GM10248 (cell line): ENCODE data around the gene FRMD4B.

Source experiments
- CTCF ChIA-PET: fragments of 300-600 bp; sonication (Branson Sonifier 250); formaldehyde crosslinking; extraction: SDS; loops from one replicate; lab custom pipeline; 2021; ENCODE audit warnings: antibody characterized with exemption; lab: Yijun Ruan, JAX
- POLR2A ChIA-PET: fragments of 350-650 bp; sonication (Branson Sonifier 250); formaldehyde crosslinking; extraction: SDS; loops from one replicate; lab custom pipeline; 2020; ENCODE audit warnings: antibody characterized with exemption; lab: Yijun Ruan, JAX
- DNase-seq: peaks from one replicate; pipeline ENCODE4 v3.0.0; 2012; ENCODE audit errors: extremely low spot score
- TF ChIP-seq, protein P1 (sequence below): IDR thresholded peaks from 2 replicates; pipeline ENCODE4 v1.5.1; 2012; ENCODE audit warnings: mild to moderate bottlenecking, low read depth; ENCODE audit errors: extremely low read depth, missing control alignments, control extremely low read depth

Gene FRMD4B

GRCh38 chr3:69126999-69127398 lies 258.9 kb downstream of the FRMD4B start:
- no peak for DNase-seq
- CTCF ChIA-PET, result interaction anchor here (1.0 to 3.3 kb wide), 9 partner anchors 9 to 545 kb away, joined by 3 to 14 read pairs (median 4); no protein-coding TSS in a partner anchor
- POLR2A ChIA-PET, result no interaction called here
- TF ChIP-seq, protein P1, sequence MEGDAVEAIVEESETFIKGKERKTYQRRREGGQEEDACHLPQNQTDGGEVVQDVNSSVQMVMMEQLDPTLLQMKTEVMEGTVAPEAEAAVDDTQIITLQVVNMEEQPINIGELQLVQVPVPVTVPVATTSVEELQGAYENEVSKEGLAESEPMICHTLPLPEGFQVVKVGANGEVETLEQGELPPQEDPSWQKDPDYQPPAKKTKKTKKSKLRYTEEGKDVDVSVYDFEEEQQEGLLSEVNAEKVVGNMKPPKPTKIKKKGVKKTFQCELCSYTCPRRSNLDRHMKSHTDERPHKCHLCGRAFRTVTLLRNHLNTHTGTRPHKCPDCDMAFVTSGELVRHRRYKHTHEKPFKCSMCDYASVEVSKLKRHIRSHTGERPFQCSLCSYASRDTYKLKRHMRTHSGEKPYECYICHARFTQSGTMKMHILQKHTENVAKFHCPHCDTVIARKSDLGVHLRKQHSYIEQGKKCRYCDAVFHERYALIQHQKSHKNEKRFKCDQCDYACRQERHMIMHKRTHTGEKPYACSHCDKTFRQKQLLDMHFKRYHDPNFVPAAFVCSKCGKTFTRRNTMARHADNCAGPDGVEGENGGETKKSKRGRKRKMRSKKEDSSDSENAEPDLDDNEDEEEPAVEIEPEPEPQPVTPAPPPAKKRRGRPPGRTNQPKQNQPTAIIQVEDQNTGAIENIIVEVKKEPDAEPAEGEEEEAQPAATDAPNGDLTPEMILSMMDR, result no peak

DNA sequence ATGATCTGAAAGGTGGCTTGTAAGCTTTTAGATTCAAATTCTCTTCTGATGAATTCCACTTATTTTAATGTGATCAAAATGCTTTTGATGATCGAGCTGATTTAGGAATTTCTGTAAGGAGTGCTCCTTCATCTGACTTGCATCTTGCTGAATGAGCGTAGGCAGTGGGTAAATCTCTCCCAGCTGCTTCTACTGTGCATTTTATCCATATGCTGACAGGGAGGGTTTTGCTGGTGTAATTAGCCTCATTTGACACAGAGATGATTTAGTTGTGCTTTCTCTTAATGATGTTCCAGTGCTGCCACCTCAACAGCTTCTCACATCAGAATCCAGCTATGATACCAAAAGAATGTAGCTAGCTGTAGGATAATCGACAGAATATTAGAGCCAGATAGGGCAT lies 259.7 kb downstream of the FRMD4B start:
- ChIA-PET CTCF (interaction anchor here (1.0 to 3.3 kb wide), 11 partner anchors 9 to 546 kb away, joined by 3 to 14 read pairs (median 4); no protein-coding TSS in a partner anchor), POLR2A (no interaction called here)
- DNase-seq, result no peak
- TF ChIP-seq, protein P1, result no peak

DNA sequence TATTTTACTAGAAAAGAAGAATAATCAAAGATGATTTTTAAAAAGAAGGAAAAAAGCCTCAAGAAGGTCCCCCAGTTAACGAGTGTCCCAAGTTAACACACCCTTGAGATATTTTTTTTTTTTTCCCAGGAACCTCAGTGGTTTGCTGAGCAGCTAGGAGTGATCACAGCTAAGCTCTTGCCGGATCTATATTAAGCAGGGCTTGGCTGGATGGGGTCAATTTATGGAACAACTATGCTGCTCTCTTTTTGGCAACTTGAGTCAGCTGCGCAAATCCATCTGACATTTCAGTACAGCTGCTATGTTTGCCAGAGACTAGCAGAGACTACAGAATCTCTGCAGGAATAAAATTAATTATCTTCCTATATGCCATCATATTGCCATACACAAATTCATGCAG lies 263.5 kb downstream of the FRMD4B start, which contains the start of gene LMOD3:
LMOD3 (minus strand) TSS at position 193 of the 400 bp plus-strand sequence. CDS start 209 bp downstream, outside the sequence.
- ChIA-PET POLR2A (interaction anchor here (0.5 to 0.6 kb wide), 2 partner anchors 10 to 149 kb away, joined by 3 to 4 read pairs; no protein-coding TSS in a partner anchor), CTCF (interaction anchor here (1.0 to 3.9 kb wide), 3 partner anchors 40 to 303 kb away, joined by 3 to 26 read pairs (median 3); no protein-coding TSS in a partner anchor)
- TF ChIP-seq, protein P1, result no peak

DNA sequence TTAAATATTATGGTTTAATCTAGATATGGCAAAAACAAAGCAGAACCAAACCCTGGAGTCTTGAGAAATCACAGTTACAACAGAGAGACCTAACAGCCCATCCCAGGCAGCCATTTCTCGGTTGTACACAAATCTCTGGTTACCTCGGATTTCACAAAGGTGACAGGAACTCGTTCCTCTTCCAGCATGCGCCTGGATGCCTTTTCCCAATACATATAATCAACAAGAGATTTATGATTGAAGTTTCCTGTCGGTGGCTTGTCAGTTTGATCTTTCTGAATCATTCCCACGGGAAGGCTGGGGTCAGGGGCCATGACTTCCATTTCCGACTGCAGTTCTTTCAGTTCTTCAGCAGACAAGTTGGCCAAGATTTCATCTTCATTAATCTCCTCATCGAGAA lies 263.9 kb downstream of the FRMD4B start:
- TF ChIP-seq, protein P1, result no peak
- no peak for DNase-seq
- POLR2A ChIA-PET, result no interaction called here
- CTCF ChIA-PET, result interaction anchor here (1.0 to 5.4 kb wide), 24 partner anchors 10 to 548 kb away, joined by 3 to 53 read pairs (median 6); no protein-coding TSS in a partner anchor

More for the DNA sequence above, 263.5 kb downstream of the FRMD4B start, which contains the start of gene LMOD3:
- DNase-seq, result no peak

GRCh38 chr3:69121513-69121912 lies 264.4 kb downstream of the FRMD4B start:
- CTCF ChIA-PET, result interaction anchor here (0.6 to 5.4 kb wide), 47 partner anchors 11 to 617 kb away, joined by 3 to 53 read pairs (median 4); partner anchors contain the start of genes MITF and TMF1
- POLR2A ChIA-PET, result no interaction called here
- TF ChIP-seq, protein P1, result no peak
- no peak for DNase-seq

GRCh38 chr3:69120879-69121464 lies 264.9 kb downstream of the FRMD4B start:
- TF ChIP-seq, protein P1, result peak; percentile 95
- ChIA-PET POLR2A (no interaction called here), CTCF (interaction anchor here (0.6 to 5.4 kb wide), 53 partner anchors 11 to 618 kb away, joined by 3 to 53 read pairs (median 4); partner anchors contain the start of genes MITF and TMF1)
- DNase-seq, result peak; percentile 46
